Activated naive CD8-positive, alpha-beta T cell (primary cell): ENCODE results near the gene RAPGEF5.

Experiments used
- H3K27ac Mint-ChIP-seq: one replicate; pipeline ENCODE4 v1.8.0; 2021; ENCODE audit warnings: mixed read lengths
- H3K27me3 Mint-ChIP-seq: one replicate; pipeline ENCODE4 v1.8.0; 2021; ENCODE audit warnings: mixed read lengths
- H3K36me3 Mint-ChIP-seq: one replicate; pipeline ENCODE4 v1.8.0; 2021; ENCODE audit warnings: mixed read lengths
- H3K4me1 Mint-ChIP-seq: one replicate; pipeline ENCODE4 v1.8.0; 2021; ENCODE audit warnings: low read depth, mixed read lengths
- H3K4me3 Mint-ChIP-seq: one replicate; pipeline ENCODE4 v1.8.0; 2021; ENCODE audit warnings: mild to moderate bottlenecking, mixed read lengths
- H3K9me3 Mint-ChIP-seq: one replicate; pipeline ENCODE4 v1.8.0; 2021; ENCODE audit warnings: low read depth, mixed read lengths

The RAPGEF5 gene

GRCh38 chr7:22255342-22255741, 101.6 kb downstream of the RAPGEF5 start:
- no peak overlapping the region for H3K4me3 Mint-ChIP-seq

DNA sequence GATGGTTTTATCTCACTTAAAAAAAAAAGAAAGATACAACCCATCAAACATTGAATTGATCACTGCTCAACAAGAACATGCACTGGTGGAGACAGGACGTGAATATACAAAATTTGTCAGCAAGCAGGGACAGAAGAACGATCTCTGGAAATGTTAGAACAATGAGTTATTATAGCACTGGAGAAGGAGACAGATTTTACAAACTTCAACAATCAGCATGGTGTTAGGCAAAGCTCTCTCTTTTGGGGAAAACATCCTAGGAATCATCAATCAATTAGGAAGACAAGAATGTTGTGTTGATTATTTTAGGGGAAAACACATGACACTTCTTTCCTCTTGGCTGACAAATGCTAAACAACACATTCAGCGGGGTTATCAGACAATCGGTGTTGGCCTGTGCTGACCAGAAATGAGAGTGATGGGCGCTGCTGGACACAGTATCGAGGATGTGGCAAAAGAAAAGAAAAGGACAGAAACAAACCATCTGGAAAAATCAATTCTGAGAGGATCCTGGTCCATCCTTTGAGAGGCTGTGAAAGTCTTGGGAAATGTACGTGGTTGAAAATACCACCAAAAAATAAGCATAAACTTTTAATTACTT, 103.9 kb downstream of the RAPGEF5 start:
- Mint-ChIP-seq H3K27ac (no peak overlapping the region), H3K4me1 (no peaks in the 10 kb centered on the region), H3K9me3 (no peaks in the 10 kb centered on the region), H3K27me3 (peaks cover 2% of the 10 kb centered on the region), H3K36me3 (no peaks in the 10 kb centered on the region), H3K4me3 (no peak overlapping the region)

More at GRCh38 chr7:22255342-22255741, 101.6 kb downstream of the RAPGEF5 start:
- no peaks in the 10 kb centered on the region for H3K36me3 Mint-ChIP-seq
- no peak overlapping the region for H3K27ac Mint-ChIP-seq
- H3K4me1 Mint-ChIP-seq, result no peaks in the 10 kb centered on the region
- H3K9me3 Mint-ChIP-seq, result no peaks in the 10 kb centered on the region
- H3K27me3 Mint-ChIP-seq, result peaks cover 2% of the 10 kb centered on the region

GRCh38 chr7:22252016-22252415, 104.9 kb downstream of the RAPGEF5 start:
- peaks cover 2% of the 10 kb centered on the region for H3K27me3 Mint-ChIP-seq
- H3K4me1 Mint-ChIP-seq, result no peaks in the 10 kb centered on the region
- H3K4me3 Mint-ChIP-seq, result no peak overlapping the region
- H3K27ac Mint-ChIP-seq, result no peak overlapping the region
- H3K9me3 Mint-ChIP-seq, result no peaks in the 10 kb centered on the region
- H3K36me3 Mint-ChIP-seq, result no peaks in the 10 kb centered on the region

DNA sequence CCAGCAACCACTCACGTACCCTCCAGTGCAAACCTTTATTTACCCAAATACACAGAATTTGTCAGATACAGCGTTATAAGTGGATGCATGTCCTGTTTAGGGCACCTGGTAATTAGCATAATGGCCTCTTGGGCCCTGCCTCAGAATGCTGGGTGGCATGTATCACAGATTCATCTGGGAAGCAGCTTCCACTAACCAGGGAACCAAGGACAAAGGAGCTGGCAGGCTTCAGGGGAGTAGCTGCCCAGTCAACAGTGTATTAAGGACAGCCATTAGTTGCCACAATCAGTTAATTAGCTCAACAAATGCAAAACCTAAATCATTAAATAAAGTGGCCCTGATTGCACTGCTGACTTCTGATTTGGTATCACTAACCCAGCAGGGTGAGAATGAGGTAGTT, 105.7 kb downstream of the RAPGEF5 start:
- Mint-ChIP-seq H3K9me3 (no peaks in the 10 kb centered on the region), H3K36me3 (no peaks in the 10 kb centered on the region), H3K27me3 (peaks cover 2% of the 10 kb centered on the region)

DNA sequence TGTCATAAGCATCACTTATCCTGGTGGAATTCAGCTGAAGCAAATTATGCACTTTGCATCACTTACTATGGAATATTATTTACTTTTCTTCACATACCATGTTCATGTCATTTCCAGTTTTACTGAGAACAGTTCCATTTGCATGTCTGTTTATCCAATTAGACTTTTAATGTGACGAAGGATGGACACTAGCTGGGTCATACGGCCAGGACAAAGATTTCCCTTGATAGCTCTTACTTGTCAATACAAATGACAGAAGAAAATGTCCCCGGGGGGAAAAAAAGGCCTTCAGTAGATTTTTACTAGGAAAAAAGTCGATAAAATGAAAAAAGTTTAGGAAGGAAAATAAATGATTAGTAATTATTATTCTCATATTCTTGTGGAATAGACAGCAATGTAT, 106.6 kb downstream of the RAPGEF5 start:
- no peak overlapping the region for H3K27ac Mint-ChIP-seq
- no peaks in the 10 kb centered on the region for H3K4me1 Mint-ChIP-seq
- peaks cover 2% of the 10 kb centered on the region for H3K27me3 Mint-ChIP-seq
- H3K4me3 Mint-ChIP-seq, result no peak overlapping the region
- H3K36me3 Mint-ChIP-seq, result no peaks in the 10 kb centered on the region
- H3K9me3 Mint-ChIP-seq, result no peaks in the 10 kb centered on the region

More for the DNA sequence above, 105.7 kb downstream of the RAPGEF5 start:
- Mint-ChIP-seq H3K4me1 (no peaks in the 10 kb centered on the region), H3K27ac (no peak overlapping the region), H3K4me3 (no peak overlapping the region)

DNA sequence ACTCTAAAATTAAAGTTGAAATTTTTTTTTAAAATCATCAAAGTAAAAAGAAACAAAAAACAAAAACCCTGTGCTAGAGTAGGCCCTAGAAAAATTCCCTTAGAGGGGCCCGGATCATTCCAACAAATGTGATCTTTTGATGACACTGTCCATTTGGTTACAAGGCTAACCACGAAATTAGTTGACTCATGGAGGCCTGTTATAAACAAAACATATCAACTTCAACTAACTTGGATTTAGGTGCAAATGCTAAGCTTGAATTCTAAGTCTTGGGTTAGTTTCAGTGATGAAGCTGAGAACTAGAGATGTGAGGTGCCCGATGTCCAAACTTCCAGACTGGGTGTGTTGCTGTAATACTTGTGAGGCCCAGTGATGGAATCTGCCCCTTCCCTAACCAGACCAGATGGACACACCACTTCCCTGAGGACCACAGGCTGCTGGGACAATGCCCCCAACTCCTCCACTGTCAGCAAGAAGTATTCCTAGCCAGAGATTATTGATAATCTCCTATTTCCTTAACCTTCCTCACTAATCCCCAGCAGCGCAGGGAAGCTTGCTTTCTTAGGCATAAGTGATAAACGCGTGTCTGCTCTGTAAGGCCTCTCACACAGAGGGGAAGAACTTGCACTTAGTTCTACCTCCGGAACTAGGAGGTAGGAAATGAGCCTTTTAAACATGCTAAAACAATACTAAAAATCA, 108.7 kb downstream of the RAPGEF5 start:
- no peak overlapping the region for H3K27ac Mint-ChIP-seq
- no peaks in the 10 kb centered on the region for H3K9me3 Mint-ChIP-seq
- H3K4me1 Mint-ChIP-seq, result no peaks in the 10 kb centered on the region
- H3K4me3 Mint-ChIP-seq, result no peak overlapping the region
- no peaks in the 10 kb centered on the region for H3K36me3 Mint-ChIP-seq
- H3K27me3 Mint-ChIP-seq, result peaks cover 2% of the 10 kb centered on the region

DNA sequence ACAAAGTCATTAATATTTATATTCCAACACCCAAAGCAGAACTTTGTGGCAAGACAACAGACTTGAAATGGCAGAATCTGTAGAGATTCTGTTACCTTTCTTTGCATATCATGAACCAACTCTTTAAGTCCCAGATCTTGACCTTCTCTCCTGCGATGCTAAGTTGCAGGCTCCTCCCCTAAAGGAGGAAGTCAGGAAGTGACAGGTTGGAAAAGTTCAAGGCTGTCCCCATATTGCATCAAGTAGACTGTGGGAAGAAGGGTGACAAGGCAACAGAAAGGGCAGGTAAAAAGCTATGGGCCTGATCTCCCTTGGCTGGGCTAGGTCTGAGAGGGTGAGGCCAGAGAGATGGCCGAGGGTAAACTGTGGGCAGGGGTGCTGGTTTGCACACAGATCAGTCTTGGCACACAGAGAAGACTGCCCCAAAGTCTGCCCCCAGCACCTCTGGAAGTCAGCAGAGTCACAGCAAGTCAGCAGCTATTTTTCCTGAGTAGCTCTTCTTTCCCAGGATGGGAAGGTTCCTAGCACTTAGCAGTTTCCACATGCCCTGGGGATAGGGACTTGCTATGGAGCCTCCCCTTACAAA, 115.1 kb downstream of the RAPGEF5 start:
- H3K4me3 Mint-ChIP-seq, result no peak overlapping the region
- H3K4me1 Mint-ChIP-seq, result no peaks in the 10 kb centered on the region
- no peaks in the 10 kb centered on the region for H3K9me3 Mint-ChIP-seq
- H3K27me3 Mint-ChIP-seq, result no peaks in the 10 kb centered on the region
- H3K27ac Mint-ChIP-seq, result no peak overlapping the region
- no peaks in the 10 kb centered on the region for H3K36me3 Mint-ChIP-seq

- Mint-ChIP-seq H3K27ac (no peak overlapping the region), H3K36me3 (no peaks in the 10 kb centered on the region), H3K27me3 (no peaks in the 10 kb centered on the region), H3K9me3 (no peaks in the 10 kb centered on the region), H3K4me3 (no peak overlapping the region), H3K4me1 (no peaks in the 10 kb centered on the region)
Measured at GRCh38 chr7:22240904-22241571, 115.9 kb downstream of the RAPGEF5 start.

GRCh38 chr7:22238354-22239311, 118.3 kb downstream of the RAPGEF5 start:
- H3K9me3 Mint-ChIP-seq, result no peaks in the 10 kb centered on the region
- no peaks in the 10 kb centered on the region for H3K27me3 Mint-ChIP-seq
- H3K36me3 Mint-ChIP-seq, result no peaks in the 10 kb centered on the region
- H3K27ac Mint-ChIP-seq, result no peak overlapping the region
- no peaks in the 10 kb centered on the region for H3K4me1 Mint-ChIP-seq
- no peak overlapping the region for H3K4me3 Mint-ChIP-seq

GRCh38 chr7:22235134-22235533, 121.8 kb downstream of the RAPGEF5 start:
- H3K9me3 Mint-ChIP-seq, result no peaks in the 10 kb centered on the region
- H3K36me3 Mint-ChIP-seq, result no peaks in the 10 kb centered on the region
- no peak overlapping the region for H3K4me3 Mint-ChIP-seq
- H3K4me1 Mint-ChIP-seq, result no peaks in the 10 kb centered on the region
- peaks cover 3% of the 10 kb centered on the region for H3K27me3 Mint-ChIP-seq
- H3K27ac Mint-ChIP-seq, result no peak overlapping the region

DNA sequence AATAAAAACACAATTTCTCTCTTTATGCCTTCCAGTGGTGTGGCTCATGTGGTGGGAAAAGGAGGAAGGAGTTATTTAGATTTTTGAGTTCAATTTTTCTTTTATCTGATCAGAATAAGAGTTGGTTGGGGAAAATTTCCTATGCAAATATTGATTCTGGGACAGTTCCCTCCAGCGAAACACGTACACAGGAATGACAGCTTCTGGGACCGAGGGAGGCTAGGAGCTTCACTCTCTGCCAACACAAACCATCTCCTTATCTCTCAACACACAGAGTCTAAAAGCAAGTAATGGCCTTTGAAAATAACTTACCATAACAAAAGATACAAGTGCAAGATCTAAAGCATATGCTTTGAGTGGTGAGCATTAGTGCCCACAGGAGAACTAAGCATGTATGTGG, 122.7 kb downstream of the RAPGEF5 start:
- Mint-ChIP-seq H3K27me3 (peaks cover 3% of the 10 kb centered on the region), H3K4me3 (no peak overlapping the region), H3K4me1 (no peaks in the 10 kb centered on the region), H3K36me3 (no peaks in the 10 kb centered on the region), H3K9me3 (no peaks in the 10 kb centered on the region), H3K27ac (no peak overlapping the region)

DNA sequence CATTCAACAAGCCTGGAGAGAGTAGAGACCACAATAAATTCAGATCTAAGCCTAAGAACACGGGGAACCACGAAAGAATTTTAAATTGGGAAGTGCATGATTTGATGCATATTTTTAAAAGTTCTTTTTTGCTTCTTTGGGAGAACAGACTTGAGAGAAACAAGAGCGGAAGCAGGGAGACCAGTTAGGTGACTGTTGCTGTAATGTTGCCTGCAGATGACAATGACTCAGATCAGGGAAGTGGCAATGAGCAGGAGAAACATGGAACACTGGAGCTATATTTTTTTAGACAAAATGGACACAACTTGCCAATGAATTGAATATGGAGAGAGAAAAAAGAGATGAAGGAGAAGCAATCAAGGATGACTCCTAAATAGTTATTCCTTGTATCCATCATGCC, 125.1 kb downstream of the RAPGEF5 start:
- Mint-ChIP-seq H3K4me3 (no peak overlapping the region), H3K9me3 (no peaks in the 10 kb centered on the region), H3K4me1 (no peaks in the 10 kb centered on the region), H3K27me3 (peaks cover 3% of the 10 kb centered on the region), H3K36me3 (no peaks in the 10 kb centered on the region), H3K27ac (no peak overlapping the region)

- Mint-ChIP-seq H3K4me3 (no peak overlapping the region), H3K4me1 (no peaks in the 10 kb centered on the region), H3K27me3 (peaks cover 3% of the 10 kb centered on the region), H3K9me3 (no peaks in the 10 kb centered on the region), H3K36me3 (no peaks in the 10 kb centered on the region), H3K27ac (no peak overlapping the region)
Measured at GRCh38 chr7:22231141-22231540, 125.8 kb downstream of the RAPGEF5 start.

GRCh38 chr7:22230238-22230637, 126.7 kb downstream of the RAPGEF5 start:
- Mint-ChIP-seq H3K27me3 (peaks cover 3% of the 10 kb centered on the region), H3K4me1 (no peaks in the 10 kb centered on the region), H3K9me3 (no peaks in the 10 kb centered on the region), H3K36me3 (no peaks in the 10 kb centered on the region), H3K27ac (no peak overlapping the region), H3K4me3 (no peak overlapping the region)
